ENCODE measurements around the gene RPUSD4.

DNA sequence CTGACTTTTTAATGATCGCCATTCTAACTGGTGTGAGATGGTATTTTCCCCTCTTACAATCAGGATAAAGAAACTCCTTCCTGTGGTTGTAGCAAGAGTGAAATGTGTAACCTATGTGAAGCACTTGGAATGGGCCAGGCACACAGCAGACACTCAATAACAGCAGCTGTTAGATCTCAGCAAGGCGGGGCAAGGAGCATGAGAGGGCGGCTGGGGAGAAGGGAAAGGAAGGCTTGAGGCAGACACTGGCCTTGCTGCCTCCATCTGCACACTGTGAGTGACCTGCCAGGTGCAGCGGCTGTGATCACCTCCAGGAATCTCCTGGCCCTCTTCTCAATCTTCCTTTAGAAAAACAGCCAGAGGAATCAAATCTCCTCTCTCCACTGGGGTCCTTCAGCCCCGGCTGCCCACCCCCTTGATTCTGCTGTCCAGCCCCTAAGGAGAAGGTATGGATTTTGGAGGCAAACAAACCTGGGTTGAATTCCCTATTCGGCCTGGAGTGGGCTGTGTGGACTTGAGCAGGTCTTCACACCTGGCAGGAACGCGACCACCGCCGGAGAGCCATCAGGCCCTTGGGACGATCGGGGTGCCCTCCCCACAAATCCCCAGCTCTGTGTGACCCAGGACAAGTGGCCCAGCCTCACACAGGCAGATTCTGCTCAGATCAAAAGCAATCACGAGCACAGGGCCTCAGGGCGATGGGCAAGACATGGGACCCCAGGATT, 49.0 kb downstream of the RPUSD4 start:
- TF ChIP-seq YY1 (IDR thresholded peaks at IDR 0.05; ENCODE audit: low read depth, low read length), result no peak
- no peak for TF ChIP-seq RAD21 (IDR thresholded peaks at IDR 0.05; ENCODE audit: insufficient read depth, low read depth, low read length)
- no peak for TF ChIP-seq SIN3A (IDR thresholded peaks at IDR 0.05; ENCODE audit: low read depth, low read length)
- TF ChIP-seq CTCF (IDR thresholded peaks at IDR 0.05 in 2 of 3, conservative IDR thresholded peaks at IDR 0.05 in 1 of 3; ENCODE audit: control insufficient read depth in 2 of 3, extremely low read depth in 1 of 3, insufficient read depth in 1 of 3, low read depth in 3 of 3, low read length in 3 of 3), result no peak
- TF ChIP-seq, protein P1, sequence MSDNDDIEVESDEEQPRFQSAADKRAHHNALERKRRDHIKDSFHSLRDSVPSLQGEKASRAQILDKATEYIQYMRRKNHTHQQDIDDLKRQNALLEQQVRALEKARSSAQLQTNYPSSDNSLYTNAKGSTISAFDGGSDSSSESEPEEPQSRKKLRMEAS (IDR thresholded peaks at IDR 0.05; ENCODE audit: low read depth, low read length), result no peak
- TF ChIP-seq, protein P2, sequence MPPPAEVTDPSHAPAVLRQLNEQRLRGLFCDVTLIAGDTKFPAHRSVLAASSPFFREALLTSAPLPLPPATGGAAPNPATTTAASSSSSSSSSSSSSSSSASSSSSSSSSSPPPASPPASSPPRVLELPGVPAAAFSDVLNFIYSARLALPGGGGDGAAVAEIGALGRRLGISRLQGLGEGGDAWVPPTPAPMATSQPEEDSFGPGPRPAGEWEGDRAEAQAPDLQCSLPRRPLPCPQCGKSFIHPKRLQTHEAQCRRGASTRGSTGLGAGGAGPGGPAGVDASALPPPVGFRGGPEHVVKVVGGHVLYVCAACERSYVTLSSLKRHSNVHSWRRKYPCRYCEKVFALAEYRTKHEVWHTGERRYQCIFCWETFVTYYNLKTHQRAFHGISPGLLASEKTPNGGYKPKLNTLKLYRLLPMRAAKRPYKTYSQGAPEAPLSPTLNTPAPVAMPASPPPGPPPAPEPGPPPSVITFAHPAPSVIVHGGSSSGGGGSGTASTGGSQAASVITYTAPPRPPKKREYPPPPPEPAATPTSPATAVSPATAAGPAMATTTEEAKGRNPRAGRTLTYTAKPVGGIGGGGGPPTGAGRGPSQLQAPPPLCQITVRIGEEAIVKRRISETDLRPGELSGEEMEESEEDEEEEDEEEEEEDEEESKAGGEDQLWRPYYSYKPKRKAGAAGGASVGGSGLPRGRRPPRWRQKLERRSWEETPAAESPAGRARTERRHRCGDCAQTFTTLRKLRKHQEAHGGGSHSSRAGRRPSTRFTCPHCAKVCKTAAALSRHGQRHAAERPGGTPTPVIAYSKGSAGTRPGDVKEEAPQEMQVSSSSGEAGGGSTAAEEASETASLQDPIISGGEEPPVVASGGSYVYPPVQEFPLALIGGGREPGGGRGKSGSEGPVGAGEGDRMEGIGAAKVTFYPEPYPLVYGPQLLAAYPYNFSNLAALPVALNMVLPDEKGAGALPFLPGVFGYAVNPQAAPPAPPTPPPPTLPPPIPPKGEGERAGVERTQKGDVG (CRISPR knock-in tag; IDR thresholded peaks at IDR 0.05), result no peak
- TF ChIP-seq CEBPB (IDR thresholded peaks at IDR 0.05; ENCODE audit: borderline replicate concordance in 1 of 2, low read depth in 2 of 2, low read length in 2 of 2), result no peak
- TF ChIP-seq HCFC1 (IDR thresholded peaks at IDR 0.05; ENCODE audit: low read length), result no peak
- TF ChIP-seq POLR2AphosphoS5 (IDR thresholded peaks at IDR 0.05; ENCODE audit: low read length), result no peak
- no peak for TF ChIP-seq TBL1XR1 (IDR thresholded peaks at IDR 0.05; ENCODE audit: low read depth, low read length)
- TF ChIP-seq ATF2 (IDR thresholded peaks at IDR 0.05; ENCODE audit: low read length), result no peak
- no peak for TF ChIP-seq JUNB (IDR thresholded peaks at IDR 0.05)
- no peak for TF ChIP-seq ZNF24 (IDR thresholded peaks at IDR 0.05)

Data from GM12878 (cell line).